Endothelial cell of umbilical vein (primary cell): Measurements from ENCODE around the gene MKKS. TPM values are rescaled to one million over a fixed set of nuclear protein-coding genes. Genes with fewer than 3 reads are reported as not detected.
"Not testable (repeated sequence)": the region's sequence is repeated elsewhere in the genome, so short reads cannot be mapped to it uniquely, and the experiment has no call there.

Source experiments
- BruUV-seq: library from RNA; stranded (reverse); fragments of 400-500 nt; replicated peaks from 2 replicates; lab custom pipeline; 2021; lab: Mats Ljungman, UMichigan
- CTCF ChIA-PET: fragments of 300-600, 350-600 bp; sonication (Branson Sonifier 250); formaldehyde crosslinking; loops from one replicate; lab custom pipeline; 2021; ENCODE audit warnings: antibody characterized with exemption, inconsistent platforms; lab: Charles Lee
- POLR2A ChIA-PET: fragments of 300-600, 350-600 bp; sonication (Branson Sonifier 250); formaldehyde crosslinking; loops from one replicate; lab custom pipeline; 2021; ENCODE audit warnings: antibody characterized with exemption, inconsistent platforms; lab: Charles Lee
- DNase-seq: peaks from one replicate; pipeline ENCODE4 v3.0.0-alpha.2; 2011; ENCODE audit warnings: low read depth, low spot score
- FAIRE-seq: peaks from 2 replicates; lab custom pipeline; 2011; peaks lifted over from hg19 to GRCh38; lab: Jason Lieb, UNC
- H2AFZ ChIP-seq: 2 replicates; pipeline ENCODE4 v1.6.0; 2012; ENCODE audit warnings: low read depth, low read length, control low read depth, inconsistent platforms
- H3K27ac ChIP-seq: 2 replicates; pipeline ENCODE4 v1.5.1; 2011; ENCODE audit warnings: low read depth, mild to moderate bottlenecking, control low read depth, low read length, moderate library complexity; ENCODE audit not compliant: insufficient read depth
- H3K27me3 ChIP-seq, 2 experiments: 2 replicates each; pipeline versions ENCODE4 v1.6.0 to v1.6.1; 2011; ENCODE audit warnings: low read length in 2 of 2, mixed read lengths in 1 of 2; ENCODE audit not compliant: control insufficient read depth in 2 of 2, insufficient read depth in 2 of 2
- H3K36me3 ChIP-seq, 2 experiments: 2 replicates in 1 of 2; 3 replicates in 1 of 2; pipeline ENCODE4 v1.5.1; 2011; ENCODE audit warnings: low read length in 2 of 2, mild to moderate bottlenecking in 1 of 2, moderate library complexity in 1 of 2; ENCODE audit not compliant: control insufficient read depth in 2 of 2, insufficient read depth in 2 of 2; ENCODE audit errors: extremely low read depth in 1 of 2
- H3K4me1 ChIP-seq: 3 replicates; pipeline ENCODE4 v1.5.1; 2011; ENCODE audit warnings: mild to moderate bottlenecking, low read length; ENCODE audit not compliant: control insufficient read depth, insufficient read depth; ENCODE audit errors: extremely low read depth
- H3K4me2 ChIP-seq: 2 replicates; pipeline ENCODE4 v1.6.1; 2011; ENCODE audit warnings: low read length, control low read depth, mixed read lengths; ENCODE audit not compliant: insufficient read depth
- H3K4me3 ChIP-seq, 3 experiments: fragments of 200-600 bp in 1 of 3; sonication (generic), shearing (Covaris generic) in 1 of 3; replicated peaks in 1 of 3; 2 replicates each; pipeline ENCODE4 v1.5.1; 2011 to 2016; ENCODE audit warnings: control low read depth in 3 of 3, low read length in 3 of 3, mild to moderate bottlenecking in 2 of 3, inconsistent platforms in 1 of 3, low read depth in 1 of 3, moderate library complexity in 1 of 3; ENCODE audit not compliant: insufficient read depth in 1 of 3
- H3K79me2 ChIP-seq: 2 replicates; pipeline ENCODE4 v1.6.0; 2012; ENCODE audit warnings: low read length, inconsistent platforms; ENCODE audit not compliant: control insufficient read depth, insufficient read depth
- H3K9ac ChIP-seq: replicated peaks from 2 replicates; pipeline ENCODE3; 2011; ENCODE audit warnings: low read length, control low read depth; ENCODE audit not compliant: insufficient read depth; ENCODE audit errors: extremely low read depth
- H3K9me1 ChIP-seq: replicated peaks from 3 replicates; pipeline ENCODE4 v1.6.0; 2011; ENCODE audit warnings: mild to moderate bottlenecking, low read length; ENCODE audit not compliant: control insufficient read depth, insufficient read depth; ENCODE audit errors: extremely low read depth
- H3K9me3 ChIP-seq: replicated peaks from 2 replicates; pipeline ENCODE4 v1.5.1; 2012; ENCODE audit warnings: low read length, inconsistent platforms; ENCODE audit not compliant: control insufficient read depth, insufficient read depth
- H4K20me1 ChIP-seq: replicated peaks from 2 replicates; pipeline ENCODE3; 2011; ENCODE audit warnings: mild to moderate bottlenecking, low read length; ENCODE audit not compliant: control insufficient read depth, insufficient read depth; ENCODE audit errors: extremely low read depth
- EZH2 ChIP-seq: IDR thresholded peaks from 2 replicates; pipeline ENCODE4 v1.6.1; 2012; ENCODE audit warnings: borderline replicate concordance, low read depth, mild to moderate bottlenecking, moderate library complexity, low read length, inconsistent platforms; ENCODE audit not compliant: severe bottlenecking
- FOS ChIP-seq: IDR thresholded peaks from 2 replicates; pipeline ENCODE4 v1.6.1; 2011; ENCODE audit warnings: mild to moderate bottlenecking, low read length, moderate library complexity, borderline replicate concordance; ENCODE audit not compliant: insufficient read depth
- GATA2 ChIP-seq: IDR thresholded peaks from 2 replicates; pipeline ENCODE4 v1.7.0; 2011; ENCODE audit warnings: low read depth, mild to moderate bottlenecking, moderate library complexity, mixed read lengths, low read length; ENCODE audit not compliant: insufficient read length, insufficient read depth
- JUN ChIP-seq: IDR thresholded peaks from 2 replicates; pipeline ENCODE4 v1.6.1; 2011; ENCODE audit warnings: borderline replicate concordance, low read depth; ENCODE audit not compliant: insufficient read length, insufficient read depth
- MYC ChIP-seq: IDR thresholded peaks from one replicate; pipeline ENCODE4 v1.6.1; 2011; ENCODE audit warnings: mild to moderate bottlenecking, low read depth, low read length
- POLR2A ChIP-seq: IDR thresholded peaks from 2 replicates; pipeline ENCODE4 v1.6.1; 2012; ENCODE audit warnings: low read depth, mild to moderate bottlenecking, control low read depth, low read length
- POLR2AphosphoS5 ChIP-seq: IDR thresholded peaks from 2 replicates; pipeline ENCODE4 v1.6.1; 2012; ENCODE audit warnings: low read depth, mild to moderate bottlenecking, control low read depth, low read length, moderate library complexity; ENCODE audit not compliant: insufficient read depth
- dilution Hi-C: fragments of 300-500 bp; cut with MboI; formaldehyde crosslinking; loops from one replicate; pipeline ENCODE4 v1.15.0; 2019; ENCODE audit warnings: low sequenced_read_pairs; ENCODE audit not compliant: extremely low pct_ligation_motif_present
- intact Hi-C: fragments of 100-400 bp; cut with micrococcal nuclease; formaldehyde crosslinking; loops from one replicate; pipeline ENCODE4 v1.10.0; 2022
- polyA plus RNA-seq, 4 experiments: library from polyadenylated mRNA; depleted of rRNA in 3 of 4; stranded (reverse) in 3 of 4; unstranded in 1 of 4; fragments of >200 nt; gene quantifications; 2 replicates each; pipeline versions ENCODE4 v1.2.1 to v1.2.3, GENCODE V29; 2011 to 2012; ENCODE audit warnings: missing spikeins in 1 of 4
- total RNA-seq: library from RNA; stranded (reverse); gene quantifications from 2 replicates; pipeline ENCODE4 v1.2.3, GENCODE V29; 2021
- TF ChIP-seq, protein P1 (sequence below), 2 donors: IDR thresholded peaks; 1 replicate in 1 of 2; 2 replicates in 1 of 2; pipeline ENCODE4 v1.5.1; 2011; ENCODE audit warnings: low read length in 2 of 2, mild to moderate bottlenecking in 2 of 2, moderate library complexity in 2 of 2, control low read depth in 1 of 2, inconsistent platforms in 1 of 2, low read depth in 1 of 2; ENCODE audit not compliant: insufficient read depth in 1 of 2; ENCODE audit errors: extremely low read depth in 1 of 2
- TF ChIP-seq, protein P2 (sequence below): IDR thresholded peaks from 2 replicates; pipeline ENCODE4 v1.6.1; 2011; ENCODE audit not compliant: insufficient read depth, insufficient read length

Gene MKKS
- total and polyA plus RNA-seq, 2 donors (not counting 3 experiments of a cell fraction or from before 2014, with no cell fraction given) = 7.9 to 10.5 TPM

DNA sequence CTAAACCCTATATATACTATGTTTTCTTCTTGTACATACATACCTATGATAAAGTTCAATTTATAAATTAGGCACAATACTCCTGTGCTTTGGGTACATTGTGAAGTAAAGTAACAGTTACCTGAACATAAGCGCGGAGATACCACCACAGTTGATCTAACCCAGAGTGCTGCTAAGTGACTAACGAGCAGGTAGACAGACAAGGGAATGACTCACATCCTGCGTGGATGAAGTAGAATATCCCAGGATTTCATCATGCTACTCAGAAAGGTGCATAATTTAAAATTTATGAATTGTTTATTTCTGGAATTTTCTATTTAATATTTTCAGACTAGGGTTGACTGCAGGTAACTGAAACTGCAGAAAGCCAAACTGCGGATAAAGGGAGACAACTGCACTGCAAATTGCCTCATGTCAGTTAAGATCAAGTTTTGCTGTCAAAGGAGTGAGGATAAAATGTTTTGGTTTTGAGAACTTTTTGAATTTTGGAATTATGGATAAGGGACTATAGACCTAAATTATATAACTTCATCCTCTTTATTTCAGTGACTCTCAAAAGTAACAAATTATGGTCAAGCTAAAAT is 14.4 kb downstream of the MKKS start:
- Histone ChIP-seq H3K4me3 (no peak overlapping the region), H3K27ac (no peak overlapping the region), H3K36me3 (peaks cover 0 to 5% of the 10 kb centered on the region in 2 experiments), H3K9me1 (no peaks in the 10 kb centered on the region), H4K20me1 (no peaks in the 10 kb centered on the region), H3K27me3 (no peaks in the 10 kb centered on the region), H2AFZ (no peak overlapping the region), H3K4me2 (no peak overlapping the region), H3K9ac (no peak overlapping the region), H3K4me1 (peaks cover 29% of the 10 kb centered on the region), H3K9me3 (no peaks in the 10 kb centered on the region), H3K79me2 (peaks cover 17% of the 10 kb centered on the region)
- TF ChIP-seq, protein P1, sequence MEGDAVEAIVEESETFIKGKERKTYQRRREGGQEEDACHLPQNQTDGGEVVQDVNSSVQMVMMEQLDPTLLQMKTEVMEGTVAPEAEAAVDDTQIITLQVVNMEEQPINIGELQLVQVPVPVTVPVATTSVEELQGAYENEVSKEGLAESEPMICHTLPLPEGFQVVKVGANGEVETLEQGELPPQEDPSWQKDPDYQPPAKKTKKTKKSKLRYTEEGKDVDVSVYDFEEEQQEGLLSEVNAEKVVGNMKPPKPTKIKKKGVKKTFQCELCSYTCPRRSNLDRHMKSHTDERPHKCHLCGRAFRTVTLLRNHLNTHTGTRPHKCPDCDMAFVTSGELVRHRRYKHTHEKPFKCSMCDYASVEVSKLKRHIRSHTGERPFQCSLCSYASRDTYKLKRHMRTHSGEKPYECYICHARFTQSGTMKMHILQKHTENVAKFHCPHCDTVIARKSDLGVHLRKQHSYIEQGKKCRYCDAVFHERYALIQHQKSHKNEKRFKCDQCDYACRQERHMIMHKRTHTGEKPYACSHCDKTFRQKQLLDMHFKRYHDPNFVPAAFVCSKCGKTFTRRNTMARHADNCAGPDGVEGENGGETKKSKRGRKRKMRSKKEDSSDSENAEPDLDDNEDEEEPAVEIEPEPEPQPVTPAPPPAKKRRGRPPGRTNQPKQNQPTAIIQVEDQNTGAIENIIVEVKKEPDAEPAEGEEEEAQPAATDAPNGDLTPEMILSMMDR (IDR thresholded peaks at IDR 0.05; ENCODE audit: extremely low read depth in 1 of 2, insufficient read depth in 1 of 2, low read depth in 1 of 2, low read length in 2 of 2) = no peak
- TF ChIP-seq FOS (no peak), JUN (no peak), EZH2 (no peak), POLR2AphosphoS5 (no peak), GATA2 (no peak), MYC (no peak), POLR2A (no peak)
- TF ChIP-seq, protein P2, sequence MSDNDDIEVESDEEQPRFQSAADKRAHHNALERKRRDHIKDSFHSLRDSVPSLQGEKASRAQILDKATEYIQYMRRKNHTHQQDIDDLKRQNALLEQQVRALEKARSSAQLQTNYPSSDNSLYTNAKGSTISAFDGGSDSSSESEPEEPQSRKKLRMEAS = no peak
- DNase-seq = no peak
- no TSS peak for BruUV-seq
- FAIRE-seq = no peak
- dilution Hi-C loops (no loop called here), intact Hi-C loops (loop anchor here (5.0 kb wide), 1 partner anchor 342 kb away; no protein-coding TSS in a partner anchor)
- ChIA-PET POLR2A (no interaction called here), CTCF (no interaction called here)

DNA sequence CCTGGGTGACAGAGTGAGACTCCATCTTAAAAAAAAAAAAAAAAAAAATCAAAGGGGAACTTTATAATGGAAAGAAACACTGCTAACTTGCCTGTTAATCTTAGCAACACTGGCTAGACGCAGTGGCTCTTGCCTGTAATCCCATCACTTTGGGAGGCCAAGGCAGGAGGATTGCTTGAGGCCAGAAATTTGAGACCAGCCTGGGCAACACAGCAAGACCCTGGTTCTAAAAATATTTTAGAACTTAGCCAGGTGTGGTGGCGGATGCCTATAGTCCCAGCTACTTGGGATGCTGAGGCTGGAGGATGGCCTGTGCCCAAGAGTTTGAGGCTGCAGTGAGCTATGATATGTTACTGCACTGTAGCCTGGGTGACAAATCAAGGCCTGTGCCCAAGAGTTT is 16.8 kb downstream of the MKKS start:
- H3K9ac ChIP-seq, H3K79me2 ChIP-seq, H3K27me3 ChIP-seq, H2AFZ ChIP-seq, POLR2A ChIA-PET, H3K4me3 ChIP-seq, FAIRE-seq, H4K20me1 ChIP-seq, H3K9me3 ChIP-seq, H3K27ac ChIP-seq, H3K9me1 ChIP-seq, H3K36me3 ChIP-seq, DNase-seq, H3K4me2 ChIP-seq, dilution Hi-C loops, BruUV-seq: not testable (repeated sequence)
- H3K4me1 ChIP-seq = peaks cover 28% of the 10 kb centered on the region
- CTCF ChIA-PET = interaction anchor here (1.3 to 1.5 kb wide), 2 partner anchors 18 to 439 kb away, joined by 4 to 5 read pairs; partner anchors contain the start of genes MKKS and SLX4IP
- intact Hi-C loops = loop anchor here (5.0 kb wide), 1 partner anchor 340 kb away; no protein-coding TSS in a partner anchor
